H1 (cell line): Measurements from ENCODE around the gene NME9. TPM values are rescaled to one million over a fixed set of nuclear protein-coding genes. Genes with fewer than 3 reads are reported as not detected.

Experiments used
- CTCF ChIA-PET: fragments of 300-600 bp; sonication (Branson Sonifier 250); formaldehyde crosslinking; loops from one replicate; lab custom pipeline; 2021; ENCODE audit not compliant: partially characterized antibody; lab: Charles Lee
- POLR2A ChIA-PET: fragments of 300-600 bp; sonication (Branson Sonifier 250); formaldehyde crosslinking; loops from one replicate; lab custom pipeline; 2021; ENCODE audit warnings: inconsistent platforms; ENCODE audit not compliant: partially characterized antibody; lab: Charles Lee
- DNase-seq, 2 experiments: peaks; one replicate each; pipeline versions ENCODE4 v3.0.0 to v3.0.0-alpha.2; 2010 to 2022; ENCODE audit warnings: low spot score in 2 of 2, low read depth in 1 of 2, mixed read lengths in 1 of 2
- FAIRE-seq: peaks from 2 replicates; lab custom pipeline; 2011; peaks lifted over from hg19 to GRCh38; lab: Jason Lieb, UNC
- H2AFZ ChIP-seq: 2 replicates; pipeline ENCODE4 v1.8.1; 2012; ENCODE audit warnings: low read length, inconsistent platforms
- H2AK5ac ChIP-seq: 2 replicates; pipeline ENCODE4 v1.6.1; 2013; ENCODE audit warnings: low read depth, low read length
- H2BK120ac ChIP-seq: replicated peaks from 2 replicates; pipeline ENCODE3; 2013; ENCODE audit warnings: low read depth, low read length, inconsistent platforms
- H2BK12ac ChIP-seq: 2 replicates; pipeline ENCODE4 v1.6.1; 2013; ENCODE audit warnings: low read depth, low read length
- H2BK15ac ChIP-seq: 2 replicates; pipeline ENCODE4 v1.6.1; 2013; ENCODE audit warnings: low read length
- H2BK20ac ChIP-seq: 2 replicates; pipeline ENCODE4 v1.6.1; 2013; ENCODE audit warnings: low read length
- H2BK5ac ChIP-seq: 2 replicates; pipeline ENCODE4 v1.6.1; 2013; ENCODE audit warnings: low read depth, low read length
- H3K14ac ChIP-seq: 2 replicates; pipeline ENCODE4 v1.6.1; 2013; ENCODE audit warnings: inconsistent platforms; ENCODE audit not compliant: insufficient read length
- H3K18ac ChIP-seq: 2 replicates; pipeline ENCODE4 v1.6.1; 2013; ENCODE audit warnings: low read length; ENCODE audit errors: extremely low read depth
- H3K23ac ChIP-seq: 2 replicates; pipeline ENCODE4 v1.6.1; 2013; ENCODE audit warnings: inconsistent platforms; ENCODE audit not compliant: insufficient read length
- H3K23me2 ChIP-seq: 2 replicates; pipeline ENCODE4 v1.6.1; 2013; ENCODE audit warnings: low read depth, low read length
- H3K27ac ChIP-seq: 2 replicates; pipeline ENCODE4 v1.6.1; 2011; ENCODE audit warnings: low read depth, low read length, inconsistent platforms
- H3K27me3 ChIP-seq, 4 experiments: replicated peaks in 1 of 4; 1 replicate in 1 of 4; 2 replicates in 3 of 4; pipeline versions ENCODE4 v1.6.1 to v1.8.1; 2011 to 2013; ENCODE audit warnings: low read length in 3 of 4, mild to moderate bottlenecking in 3 of 4, inconsistent platforms in 2 of 4, mixed read lengths in 2 of 4, moderate library complexity in 1 of 4; ENCODE audit not compliant: control insufficient read depth in 3 of 4, insufficient read depth in 3 of 4; ENCODE audit errors: extremely low read depth in 1 of 4
- H3K36me3 ChIP-seq, 4 experiments: 2 replicates each; pipeline versions ENCODE4 v1.6.1 to v1.8.1; 2011 to 2013; ENCODE audit warnings: mild to moderate bottlenecking in 4 of 4, low read length in 3 of 4, moderate library complexity in 2 of 4, control low read depth in 1 of 4, inconsistent platforms in 1 of 4; ENCODE audit not compliant: insufficient read depth in 4 of 4, control insufficient read depth in 2 of 4
- H3K4ac ChIP-seq: replicated peaks from 2 replicates; pipeline ENCODE3; 2013; ENCODE audit warnings: low read length, low read depth, mixed read lengths, inconsistent platforms; ENCODE audit not compliant: insufficient read length
- H3K4me1 ChIP-seq, 4 experiments: replicated peaks in 1 of 4; 1 replicate in 1 of 4; 2 replicates in 3 of 4; pipeline versions ENCODE4 v1.6.1 to v1.8.1; 2011 to 2013; ENCODE audit warnings: low read length in 3 of 4, inconsistent platforms in 2 of 4, mixed read lengths in 1 of 4; ENCODE audit not compliant: insufficient read depth in 4 of 4, control insufficient read depth in 3 of 4
- H3K4me2 ChIP-seq, 2 experiments: 2 replicates each; pipeline versions ENCODE4 v1.6.1 to v1.8.1; 2011 to 2013; ENCODE audit warnings: low read depth in 2 of 2, low read length in 2 of 2, control low read depth in 1 of 2, inconsistent platforms in 1 of 2, mild to moderate bottlenecking in 1 of 2; ENCODE audit not compliant: insufficient read depth in 1 of 2
- H3K4me3 ChIP-seq, 4 experiments: fragments of 200-600, 300-600 bp in 1 of 4; sonication (generic), shearing (Covaris generic), sonication (Bioruptor Twin) in 1 of 4; 2 replicates each; pipeline versions ENCODE4 v1.5.1 to v1.8.1; 2011 to 2016; ENCODE audit warnings: low read length in 4 of 4, low read depth in 3 of 4, control low read depth in 2 of 4, inconsistent platforms in 2 of 4, mild to moderate bottlenecking in 2 of 4, mixed read lengths in 1 of 4, moderate library complexity in 1 of 4; ENCODE audit not compliant: insufficient read depth in 2 of 4; ENCODE audit errors: extremely low read depth in 1 of 4
- H3K56ac ChIP-seq: replicated peaks from 2 replicates; pipeline ENCODE3; 2013; ENCODE audit warnings: low read depth, mild to moderate bottlenecking, mixed read lengths, low read length, inconsistent platforms; ENCODE audit not compliant: insufficient read length
- H3K79me1 ChIP-seq: 2 replicates; pipeline ENCODE4 v1.6.1; 2013; ENCODE audit warnings: low read depth, low read length, control low read depth
- H3K79me2 ChIP-seq, 2 experiments: 2 replicates each; pipeline versions ENCODE4 v1.6.1 to v1.8.1; 2012 to 2013; ENCODE audit warnings: low read length in 2 of 2, mild to moderate bottlenecking in 2 of 2, inconsistent platforms in 1 of 2; ENCODE audit not compliant: insufficient read depth in 2 of 2, control insufficient read depth in 1 of 2
- H3K9ac ChIP-seq, 4 experiments: replicated peaks in 1 of 4; 1 replicate in 1 of 4; 2 replicates in 3 of 4; pipeline versions ENCODE4 v1.6.1 to v1.8.1; 2011 to 2013; ENCODE audit warnings: low read depth in 3 of 4, low read length in 3 of 4, control low read depth in 2 of 4, mild to moderate bottlenecking in 2 of 4, moderate library complexity in 2 of 4, inconsistent platforms in 1 of 4; ENCODE audit errors: extremely low read depth in 1 of 4
- H3K9me3 ChIP-seq, 2 experiments: 2 replicates each; pipeline versions ENCODE4 v1.6.1 to v1.8.1; 2012 to 2013; ENCODE audit warnings: mild to moderate bottlenecking in 2 of 2, moderate library complexity in 2 of 2, control low read depth in 1 of 2, inconsistent platforms in 1 of 2, low read depth in 1 of 2, low read length in 1 of 2, mixed read lengths in 1 of 2; ENCODE audit not compliant: insufficient read depth in 2 of 2
- H4K20me1 ChIP-seq, 2 experiments: replicated peaks in 1 of 2; 2 replicates each; pipeline versions ENCODE3 to v1.8.1; 2011 to 2013; ENCODE audit warnings: inconsistent platforms in 2 of 2, low read length in 2 of 2, mild to moderate bottlenecking in 1 of 2; ENCODE audit not compliant: insufficient read depth in 2 of 2, control insufficient read depth in 1 of 2
- H4K5ac ChIP-seq: 2 replicates; pipeline ENCODE4 v1.6.1; 2013; ENCODE audit warnings: low read length, low read depth, mixed read lengths, inconsistent platforms; ENCODE audit not compliant: insufficient read length
- H4K8ac ChIP-seq: 2 replicates; pipeline ENCODE4 v1.8.0; 2013; ENCODE audit warnings: mild to moderate bottlenecking, moderate library complexity, low read length, inconsistent platforms; ENCODE audit not compliant: insufficient read depth; ENCODE audit errors: extremely low read depth
- H4K91ac ChIP-seq: replicated peaks from 2 replicates; pipeline ENCODE3; 2013; ENCODE audit warnings: low read length, mixed read lengths, inconsistent platforms; ENCODE audit not compliant: insufficient read length
- BRCA1 ChIP-seq: IDR thresholded peaks from 2 replicates; pipeline ENCODE4 v1.6.1; 2012; ENCODE audit warnings: low read depth, low read length, improper control_type of control experiment
- CHD2 ChIP-seq: IDR thresholded peaks from 2 replicates; pipeline ENCODE4 v1.6.1; 2012; ENCODE audit warnings: low read length, improper control_type of control experiment
- CTBP2 ChIP-seq: IDR thresholded peaks from 2 replicates; pipeline ENCODE4 v1.7.0; 2011; ENCODE audit warnings: borderline replicate concordance, mild to moderate bottlenecking, moderate library complexity, mixed read lengths, low read length; ENCODE audit not compliant: insufficient read depth, insufficient read length
- EGR1 ChIP-seq: IDR thresholded peaks from 2 replicates; pipeline ENCODE4 v1.6.1; 2011; ENCODE audit warnings: low read depth, low read length, borderline replicate concordance
- EZH2 ChIP-seq: fragments of 200-600 bp; sonication (generic); IDR thresholded peaks from 2 replicates; pipeline ENCODE4 v1.7.1; 2012; ENCODE audit warnings: low read depth, mild to moderate bottlenecking, moderate library complexity, low read length, inconsistent platforms; ENCODE audit not compliant: severe bottlenecking
- HDAC2 ChIP-seq, 2 experiments: fragments of 300-600 bp in 1 of 2; sonication (generic) in 1 of 2; IDR thresholded peaks; 2 replicates each; pipeline ENCODE4 v1.6.1; 2011 to 2012; ENCODE audit warnings: low read depth in 2 of 2, low read length in 2 of 2, mild to moderate bottlenecking in 2 of 2, moderate library complexity in 2 of 2, borderline replicate concordance in 1 of 2, inconsistent platforms in 1 of 2
- JUN ChIP-seq: IDR thresholded peaks from 2 replicates; pipeline ENCODE4 v1.6.1; 2011; ENCODE audit warnings: low read depth, mild to moderate bottlenecking, improper control_type of control experiment, low read length
- NANOG ChIP-seq: IDR thresholded peaks from 2 replicates; pipeline ENCODE4 v1.6.1; 2011; ENCODE audit warnings: low read length, low read depth, mild to moderate bottlenecking, inconsistent platforms; ENCODE audit not compliant: insufficient read depth, poor library complexity, severe bottlenecking
- POLR2A ChIP-seq, 2 experiments: IDR thresholded peaks; 1 replicate in 1 of 2; 2 replicates in 1 of 2; pipeline ENCODE4 v1.6.1; 2011; ENCODE audit warnings: low read depth in 2 of 2, low read length in 2 of 2, mild to moderate bottlenecking in 2 of 2; ENCODE audit errors: control extremely low read depth in 1 of 2
- SUZ12 ChIP-seq: fragments of 200-600 bp; sonication (generic); IDR thresholded peaks from 2 replicates; pipeline ENCODE4 v1.6.1; 2012; ENCODE audit warnings: mild to moderate bottlenecking, inconsistent platforms, low read length, moderate library complexity, mixed read lengths
- TEAD4 ChIP-seq: IDR thresholded peaks from 2 replicates; pipeline ENCODE4 v1.6.1; 2012; ENCODE audit warnings: low read depth, low read length, inconsistent platforms, mixed read lengths
- ZNF274 ChIP-seq: IDR thresholded peaks from 2 replicates; pipeline ENCODE4 v1.7.0; 2012; ENCODE audit warnings: low read length, borderline replicate concordance; ENCODE audit errors: extremely low read depth
- WGBS, 2 experiments: shearing (Covaris generic) in 1 of 2; methylation state at CpG; one replicate each; pipeline versions ENCODE4 v1.1.6 to v1.1.7; 2013 to 2015; ENCODE audit warnings: low lambda C conversion rate in 2 of 2, mixed read lengths in 2 of 2, inconsistent platforms in 1 of 2, low coverage in 1 of 2, missing lambda C conversion rate in 1 of 2; ENCODE audit not compliant: insufficient replicate concordance in 2 of 2, insufficient coverage in 1 of 2, insufficient read length in 1 of 2; ENCODE audit errors: extremely low coverage in 1 of 2, missing lambda C conversion rate in 1 of 2; 5-methylcytosine and 5-hydroxymethylcytosine counted together
- polyA plus RNA-seq, 7 experiments: library from polyadenylated mRNA; depleted of rRNA in 3 of 7; stranded (reverse) in 5 of 7; unstranded in 2 of 7; fragments of >200 nt in 5 of 7; fragments of 200-250 nt in 2 of 7; gene quantifications; 1 replicate in 5 of 7; 2 replicates in 1 of 7; 4 replicates in 1 of 7; pipeline versions ENCODE4 v1.2.1 to v1.2.3, GENCODE V29; 2011 to 2013; ENCODE audit warnings: missing spikeins in 2 of 7, mixed read lengths in 2 of 7
- total RNA-seq: library from RNA; stranded (reverse); fragmentation: NEBNext Ultra II Directional; extraction: Animal tissue kit (Norgen Biotek cat#: 25700); gene quantifications from 2 replicates; pipeline ENCODE4 v1.2.1, GENCODE V29; 2021

NME9 gene
- total and polyA plus RNA-seq, 2 of the 8 experiments (the other 6 are each of a cell fraction or from before 2014, with no cell fraction given), result 0.11 TPM; not detected in 1

GRCh38 chr3:138360869-138361525 lies 31.3 kb upstream of the NME9 start:
- no peak overlapping the region for H3K56ac ChIP-seq
- no peak overlapping the region for H4K8ac ChIP-seq
- peaks cover 0 to 3% (median 0%) of the 10 kb centered on the region in 4 experiments; a peak in 3 of 7 replicates for H3K4me1 ChIP-seq
- POLR2A ChIA-PET, result interaction anchor here (1.6 kb wide), 1 partner anchor 11 kb away, joined by 4 read pairs; no protein-coding TSS in a partner anchor
- no peak overlapping the region for H3K4me3 ChIP-seq
- H4K20me1 ChIP-seq, result peaks cover 0 to 4% of the 10 kb centered on the region in 2 experiments
- H3K79me2 ChIP-seq, result no peaks in the 10 kb centered on the region
- no peaks in the 10 kb centered on the region for H3K9me3 ChIP-seq
- H2AK5ac ChIP-seq, result no peak overlapping the region
- CTCF ChIA-PET, result interaction anchor here (0.9 to 1.1 kb wide), 2 partner anchors 52 to 58 kb away, joined by 3 to 4 read pairs; no protein-coding TSS in a partner anchor
- no peak overlapping the region for H2BK12ac ChIP-seq
- no peaks in the 10 kb centered on the region for H3K23me2 ChIP-seq
- WGBS, 2 experiments, result 91% methylated on average over 9 of the region's 9 CpGs; no CpG with 5 or more reads in 1 of the 2 experiments
- H2BK20ac ChIP-seq, result no peak overlapping the region
- no peak overlapping the region for H3K4me2 ChIP-seq
- H2BK15ac ChIP-seq, result no peak overlapping the region
- DNase-seq, result no peak
- H3K36me3 ChIP-seq, result no peaks in the 10 kb centered on the region
- peaks cover 2% of the 10 kb centered on the region; the same call in 1 of the 2 replicates for H3K79me1 ChIP-seq
- no peak overlapping the region; the same call in 1 of the 2 replicates for H3K27ac ChIP-seq
- no peak overlapping the region for H3K4ac ChIP-seq
- H3K27me3 ChIP-seq, result no peaks in the 10 kb centered on the region; a peak in 1 of 7 replicates
- H3K14ac ChIP-seq, result no peak overlapping the region
- FAIRE-seq, result no peak
- no peak overlapping the region for H2BK120ac ChIP-seq
- no peak overlapping the region for H3K9ac ChIP-seq
- no peak overlapping the region; the same call in 1 of the 2 replicates for H3K18ac ChIP-seq
- H2AFZ ChIP-seq, result no peak overlapping the region
- TF ChIP-seq CTBP2, result no peak
- no peak for TF ChIP-seq BRCA1
- no peak for TF ChIP-seq TEAD4
- TF ChIP-seq POLR2A (IDR thresholded peaks at IDR 0.05; ENCODE audit: control extremely low read depth in 1 of 2, low read depth in 2 of 2, low read length in 2 of 2), result no peak
- no peak for TF ChIP-seq JUN
- TF ChIP-seq NANOG, result no peak
- TF ChIP-seq SUZ12, result no peak
- TF ChIP-seq HDAC2 (IDR thresholded peaks at IDR 0.05; ENCODE audit: borderline replicate concordance in 1 of 2, low read depth in 2 of 2, low read length in 2 of 2), result no peak
- TF ChIP-seq EGR1, result no peak
- no peak for TF ChIP-seq EZH2
- no peak for TF ChIP-seq ZNF274
- TF ChIP-seq CHD2, result no peak
- TF ChIP-seq, all 59 proteins: peak for 0
- Histone ChIP-seq H4K91ac (no peak overlapping the region), H2BK5ac (0 out of 2 replicates have a peak overlapping the region, but pooled peaks have one; percentile 39), H3K23ac (no peak overlapping the region), H4K5ac (no peak overlapping the region)
